Breast epithelium (tissue), 4 donors: Measurements from ENCODE around the gene HOTAIR. TPM values are rescaled to one million over a fixed set of nuclear protein-coding genes. Genes with fewer than 3 reads are reported as not detected.

ENCODE experiments used
- DNase-seq, 2 donors: peaks; one replicate each; pipeline ENCODE4 v3.0.0-alpha.2; 2019; ENCODE audit warnings: low spot score in 2 of 2
- H3K27ac ChIP-seq, 2 donors: fragments of 200-600 bp; sonication (generic) in 1 of 2; one replicate each; pipeline ENCODE4 v1.5.1; 2016 to 2019; ENCODE audit warnings: mild to moderate bottlenecking in 1 of 2
- H3K27me3 ChIP-seq, 2 donors: fragments of 200-600 bp; sonication (generic) in 1 of 2; one replicate each; pipeline versions ENCODE4 v1.5.1 to v1.6.0; 2017 to 2019; ENCODE audit warnings: control low read depth in 1 of 2, mild to moderate bottlenecking in 1 of 2
- H3K36me3 ChIP-seq: fragments of 200-600 bp; one replicate; pipeline ENCODE4 v1.5.1; 2019
- H3K4me1 ChIP-seq, 2 donors: fragments of 200-600 bp; sonication (generic); one replicate each; pipeline ENCODE4 v1.5.1; 2016 to 2019; ENCODE audit warnings: control low read depth in 1 of 2
- H3K4me3 ChIP-seq, 3 donors: fragments of 200-600 bp; sonication (generic); 1 replicate in 2 of 3; 2 replicates in 1 of 3; pipeline ENCODE4 v1.5.1; 2016 to 2019; ENCODE audit warnings: mild to moderate bottlenecking in 3 of 3, moderate library complexity in 2 of 3
- H3K9me3 ChIP-seq, 2 donors: fragments of 200-600 bp; sonication (generic) in 1 of 2; one replicate each; pipeline ENCODE4 v1.5.1; 2016 to 2019; ENCODE audit warnings: control low read depth in 1 of 2
- POLR2A ChIP-seq: fragments of 450-650 bp; IDR thresholded peaks from one replicate; pipeline ENCODE4 v1.6.1; 2016; ENCODE audit warnings: antibody characterized with exemption, mild to moderate bottlenecking, moderate library complexity
- POLR2AphosphoS5 ChIP-seq, 3 donors: sonication (generic); formaldehyde crosslinking; IDR thresholded peaks; one replicate each; pipeline ENCODE4 v1.6.1; 2017; ENCODE audit warnings: antibody characterized with exemption in 3 of 3
- intact Hi-C: fragments of 100-400 bp; cut with DNase I; formaldehyde crosslinking; loops from one replicate; pipeline ENCODE4 v1.15.1; 2023; ENCODE audit warnings: low total_unique reads
- total RNA-seq, 3 donors: library from RNA; depleted of rRNA; stranded (reverse); fragments of >200 nt; gene quantifications; one replicate each; pipeline ENCODE4 v1.1.0, GENCODE V29; 2016
- TF ChIP-seq, protein P1 (sequence below), 3 donors: fragments of 450-650 bp; IDR thresholded peaks; one replicate each; pipeline ENCODE4 v1.5.1; 2016 to 2017; ENCODE audit warnings: antibody characterized with exemption in 3 of 3, mild to moderate bottlenecking in 3 of 3, moderate library complexity in 3 of 3

The HOTAIR gene
- total RNA-seq, 3 donors from 2014 or later, result 0.73 to 1.3 TPM; not detected in 1

DNA sequence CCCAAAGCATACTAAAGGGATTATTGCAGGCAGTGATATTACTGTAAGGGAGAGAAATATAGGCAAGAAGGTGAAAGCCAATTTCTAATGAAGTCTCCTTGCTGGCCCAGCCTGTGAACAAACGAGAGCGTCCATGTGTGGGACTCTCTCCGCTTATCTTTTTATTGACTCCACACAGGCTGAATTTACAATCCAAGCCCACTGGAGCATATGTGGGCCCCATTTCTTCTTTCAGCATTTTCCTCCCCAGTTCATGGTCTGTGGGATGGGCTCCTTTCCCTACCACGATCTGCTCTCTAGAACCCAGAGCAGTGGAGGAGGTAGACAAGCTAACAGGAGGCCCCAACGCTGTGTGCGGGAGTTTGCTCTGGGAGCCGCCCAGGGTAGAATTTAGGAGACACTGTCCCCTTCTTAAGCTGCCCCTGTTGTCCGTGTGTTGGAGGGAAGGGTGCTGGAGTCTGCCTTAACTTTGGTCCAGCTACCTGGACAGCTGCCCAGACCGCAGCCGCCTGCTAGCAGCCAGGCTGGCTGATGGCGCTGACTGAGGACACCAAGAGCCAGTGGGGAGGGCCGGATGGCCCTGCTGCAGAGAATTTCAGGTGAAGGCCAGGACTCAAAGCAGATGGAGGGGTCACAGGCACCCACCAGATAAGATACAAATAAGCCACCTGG lies 5.0 kb downstream of the HOTAIR start:
- no peak for TF ChIP-seq POLR2AphosphoS5 (IDR thresholded peaks at IDR 0.05)
- TF ChIP-seq, protein P1, sequence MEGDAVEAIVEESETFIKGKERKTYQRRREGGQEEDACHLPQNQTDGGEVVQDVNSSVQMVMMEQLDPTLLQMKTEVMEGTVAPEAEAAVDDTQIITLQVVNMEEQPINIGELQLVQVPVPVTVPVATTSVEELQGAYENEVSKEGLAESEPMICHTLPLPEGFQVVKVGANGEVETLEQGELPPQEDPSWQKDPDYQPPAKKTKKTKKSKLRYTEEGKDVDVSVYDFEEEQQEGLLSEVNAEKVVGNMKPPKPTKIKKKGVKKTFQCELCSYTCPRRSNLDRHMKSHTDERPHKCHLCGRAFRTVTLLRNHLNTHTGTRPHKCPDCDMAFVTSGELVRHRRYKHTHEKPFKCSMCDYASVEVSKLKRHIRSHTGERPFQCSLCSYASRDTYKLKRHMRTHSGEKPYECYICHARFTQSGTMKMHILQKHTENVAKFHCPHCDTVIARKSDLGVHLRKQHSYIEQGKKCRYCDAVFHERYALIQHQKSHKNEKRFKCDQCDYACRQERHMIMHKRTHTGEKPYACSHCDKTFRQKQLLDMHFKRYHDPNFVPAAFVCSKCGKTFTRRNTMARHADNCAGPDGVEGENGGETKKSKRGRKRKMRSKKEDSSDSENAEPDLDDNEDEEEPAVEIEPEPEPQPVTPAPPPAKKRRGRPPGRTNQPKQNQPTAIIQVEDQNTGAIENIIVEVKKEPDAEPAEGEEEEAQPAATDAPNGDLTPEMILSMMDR (IDR thresholded peaks at IDR 0.05), result no peak
- TF ChIP-seq POLR2A, result no peak
- no peak for DNase-seq
- no peak overlapping the region for H3K4me3 ChIP-seq
- H3K4me1 ChIP-seq, result peaks cover 0 to 8% of the 10 kb centered on the region in 2 donors
- H3K36me3 ChIP-seq, result no peaks in the 10 kb centered on the region
- no peak overlapping the region for H3K27ac ChIP-seq
- H3K9me3 ChIP-seq, result no peaks in the 10 kb centered on the region
- intact Hi-C loops, result no loop called here
- peaks cover 15 to 100% of the 10 kb centered on the region in 2 donors for H3K27me3 ChIP-seq

GRCh38 chr12:53968214-53969127 lies 6.3 kb downstream of the HOTAIR start:
- H3K27ac ChIP-seq, result no peak overlapping the region
- no peaks in the 10 kb centered on the region for H3K9me3 ChIP-seq
- DNase-seq, result no peak
- H3K27me3 ChIP-seq, result peaks cover 11 to 100% of the 10 kb centered on the region in 2 donors
- H3K36me3 ChIP-seq, result no peaks in the 10 kb centered on the region
- no peak for TF ChIP-seq POLR2A
- TF ChIP-seq, protein P1 (IDR thresholded peaks at IDR 0.05), result no peak
- TF ChIP-seq POLR2AphosphoS5 (IDR thresholded peaks at IDR 0.05), result no peak
- no peak overlapping the region for H3K4me3 ChIP-seq
- no peaks in the 10 kb centered on the region for H3K4me1 ChIP-seq
- intact Hi-C loops, result no loop called here

GRCh38 chr12:53967421-53967925 lies 7.3 kb downstream of the HOTAIR start:
- intact Hi-C loops, result no loop called here
- peaks cover 11 to 100% of the 10 kb centered on the region in 2 donors for H3K27me3 ChIP-seq
- TF ChIP-seq POLR2AphosphoS5 (IDR thresholded peaks at IDR 0.05) (no peak), POLR2A (no peak)
- TF ChIP-seq, protein P1 (IDR thresholded peaks at IDR 0.05), result no peak
- H3K27ac ChIP-seq, result no peak overlapping the region
- peak overlapping the region in 1 of 3 donors; percentile 14 for H3K4me3 ChIP-seq
- no peaks in the 10 kb centered on the region for H3K36me3 ChIP-seq
- H3K4me1 ChIP-seq, result no peaks in the 10 kb centered on the region
- DNase-seq, result no peak
- H3K9me3 ChIP-seq, result no peaks in the 10 kb centered on the region

- no peaks in the 10 kb centered on the region for H3K36me3 ChIP-seq
- H3K9me3 ChIP-seq, result no peaks in the 10 kb centered on the region
- H3K4me3 ChIP-seq, result peak overlapping the region in 1 of 3 donors; percentile 14
- TF ChIP-seq POLR2AphosphoS5 (IDR thresholded peaks at IDR 0.05) (no peak), POLR2A (no peak)
- TF ChIP-seq, protein P1 (IDR thresholded peaks at IDR 0.05), result no peak
- intact Hi-C loops, result no loop called here
- no peak for DNase-seq
- H3K27me3 ChIP-seq, result peaks cover 7 to 100% of the 10 kb centered on the region in 2 donors
- no peak overlapping the region for H3K27ac ChIP-seq
- no peaks in the 10 kb centered on the region for H3K4me1 ChIP-seq
Observed at GRCh38 chr12:53966385-53967133, 8.2 kb downstream of the HOTAIR start.
